Measurements from ENCODE around the gene G3BP1.

GRCh38 chr5:151775025-151775606 lies 3.4 kb downstream of the G3BP1 start:
- TF ChIP-seq CTCF (conservative IDR thresholded peaks at IDR 0.05) (no peak), ZFX (IDR thresholded peaks at IDR 0.05) (no peak)
